K562 (cell line): ENCODE data around the gene ICAM1. TPM values are rescaled to one million over a fixed set of nuclear protein-coding genes. Genes with fewer than 3 reads are reported as not detected.

Experiments used
- ARHGAP35 ChIP-seq: fragments of 450-650 bp; IDR thresholded peaks from 2 replicates; pipeline ENCODE4 v1.6.1; 2018; ENCODE audit not compliant: partially characterized antibody
- ATF1 ChIP-seq, 2 experiments: fragments of 450-650 bp in 1 of 2; IDR thresholded peaks; 2 replicates each; pipeline ENCODE4 v1.6.1; 2016; ENCODE audit warnings: missing compliant biosample characterization in 1 of 2, missing genetic modification characterization in 1 of 2
- EP300 ChIP-seq: IDR thresholded peaks from 2 replicates; pipeline ENCODE4 v1.6.1; 2012; ENCODE audit warnings: low read length, improper control_type of control experiment
- FOXK1 ChIP-seq: sonication (generic); formaldehyde crosslinking; IDR thresholded peaks from 2 replicates; pipeline ENCODE4 v1.8.0; 2022; ENCODE audit warnings: missing genetic modification reagents, mild to moderate bottlenecking, borderline replicate concordance
- HCFC1 ChIP-seq: IDR thresholded peaks from 2 replicates; pipeline ENCODE4 v1.6.1; 2012; ENCODE audit warnings: low read depth, low read length, improper control_type of control experiment
- HMG20B ChIP-seq: fragments of 250-450 bp; sonication (Bioruptor Pico); IDR thresholded peaks from 2 replicates; pipeline ENCODE4 v1.5.0; 2021; ENCODE audit warnings: mild to moderate bottlenecking
- ILK ChIP-seq: fragments of 450-650 bp; IDR thresholded peaks from 2 replicates; pipeline ENCODE4 v1.6.1; 2016; ENCODE audit warnings: missing genetic modification characterization, low read depth, mild to moderate bottlenecking, missing compliant biosample characterization, moderate library complexity, borderline replicate concordance
- MAFF ChIP-seq: IDR thresholded peaks from 2 replicates; pipeline ENCODE4 v1.6.1; 2012; ENCODE audit warnings: low read length, improper control_type of control experiment
- MEIS2 ChIP-seq: fragments of 450-650 bp; IDR thresholded peaks from 2 replicates; pipeline ENCODE4 v1.6.1; 2014; ENCODE audit warnings: mild to moderate bottlenecking; ENCODE audit not compliant: partially characterized antibody
- MYNN ChIP-seq, 2 experiments: sonication (generic); formaldehyde crosslinking in 1 of 2; IDR thresholded peaks; 2 replicates each; pipeline versions ENCODE4 v1.5.0 to v1.6.1; 2016 to 2020; ENCODE audit warnings: antibody characterized with exemption in 1 of 2, missing genetic modification reagents in 1 of 2
- NFIC ChIP-seq: fragments of 450-650 bp; IDR thresholded peaks from 2 replicates; pipeline ENCODE4 v1.6.1; 2017; ENCODE audit warnings: mild to moderate bottlenecking, inconsistent platforms
- NFXL1 ChIP-seq: fragments of 450-650 bp; formaldehyde crosslinking; IDR thresholded peaks from 2 replicates; pipeline ENCODE4 v1.4.0; 2021; ENCODE audit warnings: mild to moderate bottlenecking
- PHF21A ChIP-seq: fragments of 450-650 bp; IDR thresholded peaks from 2 replicates; pipeline ENCODE4 v1.6.1; 2017; ENCODE audit warnings: low read depth, borderline replicate concordance
- POLR2B ChIP-seq: fragments of 450-650 bp; IDR thresholded peaks from 2 replicates; pipeline ENCODE4 v1.6.1; 2018; ENCODE audit warnings: low read depth; ENCODE audit not compliant: partially characterized antibody
- RFX7 ChIP-seq: fragments of 250-450 bp; sonication (Bioruptor Pico); IDR thresholded peaks from 2 replicates; pipeline ENCODE4 v1.5.1; 2021; ENCODE audit warnings: mild to moderate bottlenecking
- SRSF7 ChIP-seq: fragments of 200-400 bp; formaldehyde crosslinking; optimal IDR thresholded peaks from 2 replicates; pipeline ENCODE3; 2017; ENCODE audit warnings: mild to moderate bottlenecking, low read depth, low read length
- TAF9B ChIP-seq: fragments of 450-650 bp; IDR thresholded peaks from 2 replicates; pipeline ENCODE4 v1.6.1; 2018; ENCODE audit warnings: mild to moderate bottlenecking; ENCODE audit not compliant: partially characterized antibody
- ZNF347 ChIP-seq: fragments of 450-650 bp; formaldehyde crosslinking; IDR thresholded peaks from 2 replicates; pipeline ENCODE4 v1.4.0; 2020; ENCODE audit warnings: low read depth, mild to moderate bottlenecking, moderate library complexity
- ZNF717 ChIP-seq: fragments of 250-450 bp; sonication (Bioruptor Pico); IDR thresholded peaks from 2 replicates; pipeline ENCODE4 v1.5.0; 2021
- polyA plus RNA-seq, 8 experiments: library from polyadenylated mRNA; depleted of rRNA in 4 of 8; stranded (reverse) in 5 of 8; unstranded in 3 of 8; fragments of >200 nt; fragmentation: Nextera tagmentation in 2 of 8; fragmentation: Illumina TruSeq in 1 of 8; extraction: Ambion mirVana in 2 of 8; extraction: Trizol in 1 of 8; gene quantifications; 2 replicates each; pipeline versions ENCODE4 v1.2.1 to v1.2.3, GENCODE V29; 2011 to 2014; ENCODE audit warnings: inconsistent platforms in 1 of 8, missing spikeins in 1 of 8
- total RNA-seq, 7 experiments: library from RNA; depleted of rRNA in 6 of 7; stranded (reverse); fragments of >200 nt in 6 of 7; fragmentation: Illumina TruSeq in 2 of 7; extraction: Trizol in 2 of 7; gene quantifications; 2 replicates each; pipeline versions ENCODE4 v1.2.1 to v1.2.3, GENCODE V29; 2011 to 2021; ENCODE audit warnings: low replicate concordance in 1 of 7
- TF ChIP-seq, protein P1 (sequence below): fragments of 450-650 bp; formaldehyde crosslinking; IDR thresholded peaks from 2 replicates; pipeline ENCODE4 v1.4.0; 2020; ENCODE audit warnings: mild to moderate bottlenecking, moderate library complexity
- TF ChIP-seq, protein P2 (sequence below): sonication (generic); formaldehyde crosslinking; IDR thresholded peaks from 2 replicates; pipeline ENCODE4 v1.8.0; 2023; ENCODE audit warnings: missing genetic modification reagents, mild to moderate bottlenecking, borderline replicate concordance

The ICAM1 gene
- total and polyA plus RNA-seq, 9 of the 15 experiments (the other 6 are each of a cell fraction or from before 2014, with no cell fraction given), result 2.3 to 24.4 (median 13.4) TPM

DNA sequence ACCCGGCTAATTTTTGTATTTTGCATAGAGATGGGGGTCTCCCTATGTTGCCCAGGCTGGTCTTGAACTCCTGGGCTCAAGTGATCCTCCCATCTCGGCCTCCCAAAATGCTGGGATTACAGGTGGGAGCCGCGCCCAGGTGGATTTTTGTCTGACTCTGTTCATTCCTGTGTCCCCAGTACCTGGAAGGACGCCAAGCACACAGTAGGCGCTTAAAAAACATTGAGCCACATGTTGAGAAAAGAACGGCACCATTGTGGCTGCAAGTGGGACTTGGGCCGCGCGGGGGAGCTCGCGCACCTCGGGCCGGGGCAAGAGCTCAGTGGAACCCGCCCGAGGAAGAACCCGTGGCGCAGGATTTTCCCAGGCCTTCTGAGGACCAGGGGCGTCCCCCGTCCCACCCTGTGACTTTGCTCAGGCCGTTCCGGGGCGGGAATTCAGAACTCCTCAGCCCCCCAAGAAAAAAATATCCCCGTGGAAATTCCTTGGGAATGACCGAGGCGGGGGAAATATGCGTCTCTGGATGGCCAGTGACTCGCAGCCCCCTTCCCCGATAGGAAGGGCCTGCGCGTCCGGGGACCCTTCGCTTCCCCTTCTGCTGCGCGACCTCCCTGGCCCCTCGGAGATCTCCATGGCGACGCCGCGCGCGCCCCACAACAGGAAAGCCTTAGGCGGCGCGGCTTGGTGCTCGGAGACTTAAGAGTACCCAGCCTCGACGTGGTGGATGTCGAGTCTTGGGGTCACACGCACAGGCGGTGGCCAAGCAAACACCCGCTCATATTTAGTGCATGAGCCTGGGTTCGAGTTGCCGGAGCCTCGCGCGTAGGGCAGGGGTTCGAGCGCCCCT lies 1.4 kb upstream of the ICAM1 start (continued):
- TF ChIP-seq, protein P1, sequence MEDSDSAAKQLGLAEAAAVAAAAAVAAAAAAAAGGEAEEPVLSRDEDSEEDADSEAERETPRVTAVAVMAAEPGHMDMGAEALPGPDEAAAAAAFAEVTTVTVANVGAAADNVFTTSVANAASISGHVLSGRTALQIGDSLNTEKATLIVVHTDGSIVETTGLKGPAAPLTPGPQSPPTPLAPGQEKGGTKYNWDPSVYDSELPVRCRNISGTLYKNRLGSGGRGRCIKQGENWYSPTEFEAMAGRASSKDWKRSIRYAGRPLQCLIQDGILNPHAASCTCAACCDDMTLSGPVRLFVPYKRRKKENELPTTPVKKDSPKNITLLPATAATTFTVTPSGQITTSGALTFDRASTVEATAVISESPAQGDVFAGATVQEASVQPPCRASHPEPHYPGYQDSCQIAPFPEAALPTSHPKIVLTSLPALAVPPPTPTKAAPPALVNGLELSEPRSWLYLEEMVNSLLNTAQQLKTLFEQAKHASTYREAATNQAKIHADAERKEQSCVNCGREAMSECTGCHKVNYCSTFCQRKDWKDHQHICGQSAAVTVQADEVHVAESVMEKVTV (CRISPR knock-in tag), result peak; percentile 95
- TF ChIP-seq MAFF, result no peak
- no peak for TF ChIP-seq EP300
- no peak for TF ChIP-seq ZNF347 (CRISPR knock-in tag)
- TF ChIP-seq NFIC, result peak; percentile 96
- TF ChIP-seq ZNF717 (CRISPR knock-in tag), result no peak
- TF ChIP-seq NFXL1 (CRISPR knock-in tag), result no peak
- TF ChIP-seq HCFC1, result 0 out of 2 replicates have a peak, but pooled peaks have one; percentile 6
- TF ChIP-seq MYNN (IDR thresholded peaks at IDR 0.05), result no peak
- TF ChIP-seq MYNN (CRISPR knock-in tag; IDR thresholded peaks at IDR 0.05), result no peak
- no peak for TF ChIP-seq ILK
- no peak for TF ChIP-seq HMG20B (CRISPR knock-in tag)
- TF ChIP-seq, protein P2, sequence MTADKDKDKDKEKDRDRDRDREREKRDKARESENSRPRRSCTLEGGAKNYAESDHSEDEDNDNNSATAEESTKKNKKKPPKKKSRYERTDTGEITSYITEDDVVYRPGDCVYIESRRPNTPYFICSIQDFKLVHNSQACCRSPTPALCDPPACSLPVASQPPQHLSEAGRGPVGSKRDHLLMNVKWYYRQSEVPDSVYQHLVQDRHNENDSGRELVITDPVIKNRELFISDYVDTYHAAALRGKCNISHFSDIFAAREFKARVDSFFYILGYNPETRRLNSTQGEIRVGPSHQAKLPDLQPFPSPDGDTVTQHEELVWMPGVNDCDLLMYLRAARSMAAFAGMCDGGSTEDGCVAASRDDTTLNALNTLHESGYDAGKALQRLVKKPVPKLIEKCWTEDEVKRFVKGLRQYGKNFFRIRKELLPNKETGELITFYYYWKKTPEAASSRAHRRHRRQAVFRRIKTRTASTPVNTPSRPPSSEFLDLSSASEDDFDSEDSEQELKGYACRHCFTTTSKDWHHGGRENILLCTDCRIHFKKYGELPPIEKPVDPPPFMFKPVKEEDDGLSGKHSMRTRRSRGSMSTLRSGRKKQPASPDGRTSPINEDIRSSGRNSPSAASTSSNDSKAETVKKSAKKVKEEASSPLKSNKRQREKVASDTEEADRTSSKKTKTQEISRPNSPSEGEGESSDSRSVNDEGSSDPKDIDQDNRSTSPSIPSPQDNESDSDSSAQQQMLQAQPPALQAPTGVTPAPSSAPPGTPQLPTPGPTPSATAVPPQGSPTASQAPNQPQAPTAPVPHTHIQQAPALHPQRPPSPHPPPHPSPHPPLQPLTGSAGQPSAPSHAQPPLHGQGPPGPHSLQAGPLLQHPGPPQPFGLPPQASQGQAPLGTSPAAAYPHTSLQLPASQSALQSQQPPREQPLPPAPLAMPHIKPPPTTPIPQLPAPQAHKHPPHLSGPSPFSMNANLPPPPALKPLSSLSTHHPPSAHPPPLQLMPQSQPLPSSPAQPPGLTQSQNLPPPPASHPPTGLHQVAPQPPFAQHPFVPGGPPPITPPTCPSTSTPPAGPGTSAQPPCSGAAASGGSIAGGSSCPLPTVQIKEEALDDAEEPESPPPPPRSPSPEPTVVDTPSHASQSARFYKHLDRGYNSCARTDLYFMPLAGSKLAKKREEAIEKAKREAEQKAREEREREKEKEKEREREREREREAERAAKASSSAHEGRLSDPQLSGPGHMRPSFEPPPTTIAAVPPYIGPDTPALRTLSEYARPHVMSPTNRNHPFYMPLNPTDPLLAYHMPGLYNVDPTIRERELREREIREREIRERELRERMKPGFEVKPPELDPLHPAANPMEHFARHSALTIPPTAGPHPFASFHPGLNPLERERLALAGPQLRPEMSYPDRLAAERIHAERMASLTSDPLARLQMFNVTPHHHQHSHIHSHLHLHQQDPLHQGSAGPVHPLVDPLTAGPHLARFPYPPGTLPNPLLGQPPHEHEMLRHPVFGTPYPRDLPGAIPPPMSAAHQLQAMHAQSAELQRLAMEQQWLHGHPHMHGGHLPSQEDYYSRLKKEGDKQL (CRISPR knock-in tag), result no peak
- TF ChIP-seq PHF21A, result no peak
- no peak for TF ChIP-seq POLR2B
- no peak for TF ChIP-seq TAF9B
- no peak for TF ChIP-seq SRSF7
- TF ChIP-seq MEIS2, result no peak
- no peak for TF ChIP-seq ATF1 (CRISPR knock-in tag; IDR thresholded peaks at IDR 0.05)
- TF ChIP-seq ATF1 (tag; IDR thresholded peaks at IDR 0.05), result no peak
- TF ChIP-seq FOXK1 (CRISPR knock-in tag), result no peak
- no peak for TF ChIP-seq ARHGAP35
- TF ChIP-seq RFX7, result no peak
